Stimulated activated CD4-positive, alpha-beta T cell treated with anti-CD3 and anti-CD28 coated beads, Interleukin-1b, Interleukin-23, amount 100 ng/mL, for 4 hours (primary cell): ENCODE data around the gene RAET1G.
"Not testable (repeated sequence)": the region's sequence is repeated elsewhere in the genome, so short reads cannot be mapped to it uniquely, and the experiment has no call there.

Source experiments
- DNase-seq, 2 donors: peaks; one replicate each; pipeline ENCODE4 v3.0.0-alpha.2; 2020; ENCODE audit warnings: low read depth in 2 of 2

Gene RAET1G

DNA sequence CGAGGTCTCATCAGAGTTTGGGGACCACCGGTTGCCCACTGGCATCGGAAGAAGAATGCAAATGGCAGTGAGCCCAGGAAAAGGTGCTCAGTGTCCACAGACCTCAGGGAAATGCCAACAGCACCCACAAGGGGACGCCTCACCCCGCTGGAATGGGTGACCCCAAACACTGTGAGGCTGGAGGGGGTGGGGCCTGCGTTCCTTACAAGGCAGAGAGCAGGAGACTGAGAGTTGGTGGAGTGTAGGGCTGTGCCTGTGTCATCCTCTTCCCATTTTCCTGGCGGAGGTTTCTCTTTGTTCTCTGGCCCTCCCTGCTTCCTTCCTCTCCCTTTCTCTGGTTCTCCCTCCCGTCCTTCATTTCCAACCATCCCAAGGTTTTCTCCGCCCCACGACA, 31.0 kb upstream of the RAET1G start:
- DNase-seq = not testable (repeated sequence)

DNA sequence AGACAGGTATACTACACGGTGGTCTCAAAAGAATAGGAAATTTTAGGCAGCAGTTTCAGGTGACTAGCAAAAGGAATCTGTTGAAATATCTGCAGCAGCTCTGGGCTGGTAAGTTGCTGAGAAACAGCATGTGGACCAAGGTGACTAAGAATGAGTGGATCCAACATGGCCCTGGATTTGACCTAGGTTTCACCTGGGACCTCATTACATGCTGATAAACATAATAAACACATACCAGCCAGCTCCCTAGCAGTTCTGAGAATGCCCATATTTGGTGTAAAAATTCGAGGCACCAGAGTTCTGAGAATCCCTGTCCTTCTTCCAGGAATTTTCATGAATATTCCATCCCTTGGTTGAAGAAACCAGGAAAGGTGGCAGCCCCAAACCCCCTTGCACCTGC, 30.5 kb upstream of the RAET1G start:
- DNase-seq = not testable (repeated sequence)

DNA sequence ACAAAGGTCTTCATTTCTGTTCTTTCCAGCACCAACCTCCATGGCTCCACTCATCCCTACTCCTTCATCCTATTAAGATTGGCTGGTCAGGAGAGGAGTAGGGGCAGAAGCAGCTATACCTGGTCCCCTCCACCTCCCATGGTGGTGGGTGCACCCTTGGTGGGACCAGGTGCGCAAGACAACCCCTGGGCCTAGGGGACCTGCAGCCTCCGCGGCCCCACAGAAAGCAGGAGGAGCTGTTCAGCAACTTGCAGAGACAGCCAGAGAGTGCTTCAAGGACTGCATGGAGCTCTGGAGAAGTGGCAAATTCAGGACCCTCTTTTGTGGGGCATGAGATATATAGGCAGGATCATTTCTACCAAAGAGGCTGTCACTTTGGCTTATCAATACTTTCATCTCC, 28.7 kb upstream of the RAET1G start:
- no peak for DNase-seq

DNA sequence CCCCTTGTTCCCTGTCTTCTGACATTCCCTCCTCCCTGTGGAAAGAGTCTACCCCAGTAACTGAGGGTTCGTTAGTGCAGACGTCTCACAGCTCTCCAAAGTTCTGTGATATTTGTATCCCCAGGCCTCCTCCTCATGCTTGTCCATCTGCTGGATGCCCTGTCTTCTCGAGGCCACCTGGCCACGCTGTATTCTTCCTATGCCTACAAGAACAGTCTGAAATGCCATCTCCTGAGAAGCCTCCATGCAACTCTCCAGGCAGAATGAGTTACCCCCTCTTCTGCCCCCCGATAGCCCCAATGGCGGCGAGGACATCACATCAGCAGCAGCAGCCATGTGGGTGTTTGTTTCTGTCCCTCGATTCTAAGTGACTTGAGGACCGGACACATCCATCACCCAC, 28.2 kb upstream of the RAET1G start:
- DNase-seq = no peak

DNA sequence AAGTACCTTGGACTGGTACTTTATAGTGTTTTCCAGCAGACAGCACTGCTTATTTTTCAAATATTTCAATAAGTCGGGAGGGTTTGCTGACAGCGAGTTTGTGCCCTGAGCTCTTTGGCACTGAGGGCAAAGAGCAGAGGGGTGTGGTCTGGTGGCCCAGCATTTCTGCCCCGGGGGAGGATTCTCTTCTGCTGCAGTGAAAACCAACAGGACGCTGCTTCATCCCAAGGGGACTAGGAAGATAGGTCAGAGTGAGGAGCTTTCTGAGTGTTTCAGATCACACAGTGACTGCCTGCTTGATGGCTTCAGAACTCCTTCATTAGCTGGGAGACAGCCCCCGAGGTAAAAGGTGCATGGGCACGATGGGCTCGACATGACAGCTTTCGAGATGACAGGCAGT, 27.5 kb upstream of the RAET1G start:
- DNase-seq = no peak

DNA sequence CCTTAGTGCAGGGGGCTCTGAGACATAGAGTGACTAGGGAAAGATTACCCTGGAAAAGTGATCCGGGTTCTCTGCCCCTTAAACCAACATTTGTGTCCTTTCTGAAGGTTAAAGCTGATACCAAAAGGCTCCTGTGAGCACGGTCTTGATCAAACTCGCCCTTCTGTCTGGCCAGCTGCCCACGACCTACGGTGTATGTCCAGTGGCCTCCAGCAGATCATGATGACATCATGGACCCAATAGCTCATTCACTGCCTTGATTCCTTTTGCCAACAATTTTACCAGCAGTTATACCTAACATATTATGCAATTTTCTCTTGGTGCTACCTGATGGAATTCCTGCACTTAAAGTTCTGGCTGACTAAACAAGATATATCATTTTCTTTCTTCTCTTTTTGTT, 25.7 kb upstream of the RAET1G start:
- DNase-seq = no peak

DNA sequence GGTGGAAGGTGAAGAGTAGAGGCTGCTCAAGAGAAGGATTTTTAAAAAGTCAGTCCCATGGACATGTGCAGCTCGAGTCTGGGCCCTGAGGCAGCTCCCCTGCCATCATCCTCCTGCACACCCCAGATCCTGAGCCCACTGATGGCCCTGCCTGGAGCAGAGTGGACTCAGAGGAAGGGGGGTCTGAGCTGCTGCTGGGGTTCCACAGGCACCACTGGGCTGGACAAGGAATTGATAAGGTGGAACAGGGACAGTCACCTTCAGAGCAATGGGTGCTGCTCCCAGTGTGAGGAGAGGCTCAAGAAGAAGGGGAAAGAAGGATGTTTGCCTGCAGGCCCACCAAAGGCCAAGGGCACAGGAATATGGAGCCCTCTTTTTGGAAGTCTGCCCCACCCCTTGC, 25.1 kb upstream of the RAET1G start:
- DNase-seq = no peak

DNA sequence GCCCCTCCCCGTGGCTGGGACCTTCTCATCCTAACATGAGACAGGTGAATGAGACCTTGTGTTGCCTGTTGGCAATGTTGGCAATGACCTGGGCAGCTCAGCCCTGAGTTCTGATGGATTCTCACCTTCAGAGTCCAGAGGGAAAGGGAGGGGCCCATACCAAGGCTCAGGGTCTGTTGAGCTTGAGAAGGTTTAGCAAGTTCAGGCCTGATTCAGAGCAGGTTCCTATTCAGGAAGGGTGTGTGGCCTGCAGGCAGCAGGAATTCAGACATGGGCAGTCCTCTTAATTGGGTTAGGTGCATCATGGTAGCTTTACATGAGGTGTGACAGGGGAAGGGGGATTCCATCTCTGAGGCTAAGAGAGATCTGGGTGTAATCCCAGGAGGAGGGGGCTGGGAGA, 24.6 kb upstream of the RAET1G start:
- not testable (repeated sequence) for DNase-seq

DNA sequence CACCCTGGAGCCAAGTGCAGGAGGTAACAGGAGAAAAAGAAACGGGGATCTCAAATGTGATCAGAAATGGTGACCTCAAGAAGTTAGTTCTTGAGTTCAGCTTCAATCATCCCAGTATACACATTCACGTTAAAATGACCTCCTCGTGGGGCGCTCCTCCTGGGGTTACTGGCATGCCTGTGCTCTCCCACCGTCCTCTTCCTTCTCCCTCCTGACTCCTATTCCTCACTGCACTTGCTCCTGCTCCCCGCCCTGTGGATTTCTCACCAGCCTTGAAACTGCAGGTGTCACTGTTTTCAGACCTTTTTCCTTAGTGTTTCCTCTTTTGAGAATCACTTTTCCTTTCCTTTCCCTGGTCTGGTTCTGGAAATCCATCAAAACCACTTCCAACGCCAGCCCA, 23.7 kb upstream of the RAET1G start:
- not testable (repeated sequence) for DNase-seq

DNA sequence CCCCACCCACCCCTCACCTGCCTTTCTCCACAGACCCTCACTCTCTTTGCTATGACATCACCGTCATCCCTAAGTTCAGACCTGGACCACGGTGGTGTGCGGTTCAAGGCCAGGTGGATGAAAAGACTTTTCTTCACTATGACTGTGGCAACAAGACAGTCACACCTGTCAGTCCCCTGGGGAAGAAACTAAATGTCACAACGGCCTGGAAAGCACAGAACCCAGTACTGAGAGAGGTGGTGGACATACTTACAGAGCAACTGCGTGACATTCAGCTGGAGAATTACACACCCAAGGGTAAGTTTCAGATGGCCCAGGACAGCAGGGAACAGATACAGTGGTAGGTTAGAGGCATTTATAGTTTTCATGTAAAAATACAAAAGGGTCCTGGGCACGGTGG, 22.4 kb upstream of the RAET1G start:
- DNase-seq = not testable (repeated sequence)

DNA sequence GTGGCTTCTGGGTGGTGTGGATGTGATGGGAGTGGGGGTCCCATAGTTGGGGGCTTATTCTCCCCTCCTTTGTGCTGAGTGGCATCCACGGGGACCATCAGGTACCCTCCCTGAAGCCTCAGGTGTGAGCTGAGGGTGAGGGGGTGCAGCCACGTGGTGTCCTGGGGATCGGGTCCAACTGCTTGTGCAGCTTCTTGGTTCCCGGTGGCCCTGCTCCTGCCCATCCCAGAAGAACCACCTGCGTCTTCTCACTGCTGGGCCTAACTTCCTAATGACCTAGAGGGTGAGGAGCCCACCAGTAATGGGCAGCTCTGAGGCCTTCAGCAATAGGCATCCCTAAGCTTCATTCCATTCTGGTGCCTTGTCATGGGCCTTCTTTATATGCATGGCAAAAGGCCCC, 20.4 kb upstream of the RAET1G start:
- DNase-seq = not testable (repeated sequence)

DNA sequence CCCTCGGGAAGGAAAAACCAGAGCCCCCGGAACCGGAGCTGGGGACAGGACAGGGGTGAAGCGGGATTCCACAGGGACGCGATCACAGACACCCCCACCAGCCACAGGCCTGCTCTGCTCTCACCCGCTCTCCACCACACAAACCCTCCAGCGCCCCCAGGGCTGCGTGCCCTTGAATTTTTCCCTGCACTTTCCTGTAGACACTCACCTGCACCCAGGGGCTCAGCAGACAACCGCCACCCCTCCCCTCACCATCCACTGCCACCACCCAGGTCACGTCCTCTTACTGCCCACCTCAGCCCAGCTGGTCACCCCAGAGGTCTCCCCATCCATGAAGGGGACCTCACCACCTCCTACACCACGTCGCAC, 19.5 kb upstream of the RAET1G start:
- DNase-seq = no peak

DNA sequence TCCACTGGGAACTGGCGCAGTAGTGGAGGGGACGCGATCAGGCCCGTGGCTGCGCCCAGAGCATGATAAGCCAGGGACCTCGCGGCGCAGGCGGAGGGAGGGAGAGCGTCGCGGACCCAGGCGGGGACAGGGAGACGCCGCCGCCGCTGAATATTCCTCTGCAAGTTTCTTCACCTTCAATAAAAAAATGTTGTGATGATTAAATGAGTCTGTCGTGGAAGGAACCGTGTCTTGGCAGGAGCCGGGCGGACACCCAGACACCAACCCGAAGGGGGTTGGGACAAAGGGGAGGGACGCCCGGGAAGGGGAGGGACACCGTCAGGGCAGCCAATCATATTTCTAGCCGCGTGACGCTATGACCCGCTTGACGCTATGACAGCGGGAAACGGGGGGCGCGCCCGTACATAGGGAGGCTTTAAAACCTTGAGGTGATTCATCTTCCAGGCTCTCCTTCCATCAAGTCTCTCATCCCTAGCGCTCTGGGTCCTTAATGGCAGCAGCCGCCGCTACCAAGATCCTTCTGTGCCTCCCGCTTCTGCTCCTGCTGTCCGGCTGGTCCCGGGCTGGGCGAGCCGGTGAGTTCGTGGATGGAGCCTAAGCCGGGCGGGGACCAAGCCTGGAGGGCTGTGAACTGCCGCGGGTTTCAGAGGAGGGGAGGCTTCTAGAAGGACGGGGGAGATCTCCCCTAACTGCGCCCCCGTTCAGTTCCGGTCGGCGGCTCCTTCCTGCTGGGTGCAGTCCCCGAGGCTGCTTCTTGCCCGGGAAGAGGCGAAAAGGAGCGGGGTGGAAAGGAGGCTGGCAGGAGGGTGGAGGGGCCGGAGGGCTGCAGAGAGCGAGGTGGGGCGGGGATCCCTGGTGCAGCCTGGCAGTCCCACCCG, 18.9 kb upstream of the RAET1G start, which contains the start of gene ULBP2:
Gene ULBP2 (plus strand): TSS at position 432 of the 878 bp plus-strand sequence. CDS start 59 bp downstream, at position 491.
- peak; percentile 76 to 86 for DNase-seq

DNA sequence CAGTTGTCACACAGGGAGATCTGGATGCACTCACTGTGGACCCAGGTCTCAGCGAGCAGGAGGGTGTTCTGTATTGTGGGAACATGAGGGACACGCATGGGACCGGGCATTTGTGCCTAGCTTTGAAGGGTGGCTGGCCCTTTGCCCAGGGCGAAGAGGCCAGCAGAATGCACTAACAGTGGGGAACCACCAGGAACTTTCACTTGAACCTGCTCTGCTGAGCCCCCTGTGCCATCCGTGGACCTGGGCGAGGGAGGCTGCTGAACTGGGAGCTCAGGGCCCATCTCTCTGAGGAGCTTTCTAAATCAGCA, 17.7 kb upstream of the RAET1G start:
- DNase-seq = no peak

DNA sequence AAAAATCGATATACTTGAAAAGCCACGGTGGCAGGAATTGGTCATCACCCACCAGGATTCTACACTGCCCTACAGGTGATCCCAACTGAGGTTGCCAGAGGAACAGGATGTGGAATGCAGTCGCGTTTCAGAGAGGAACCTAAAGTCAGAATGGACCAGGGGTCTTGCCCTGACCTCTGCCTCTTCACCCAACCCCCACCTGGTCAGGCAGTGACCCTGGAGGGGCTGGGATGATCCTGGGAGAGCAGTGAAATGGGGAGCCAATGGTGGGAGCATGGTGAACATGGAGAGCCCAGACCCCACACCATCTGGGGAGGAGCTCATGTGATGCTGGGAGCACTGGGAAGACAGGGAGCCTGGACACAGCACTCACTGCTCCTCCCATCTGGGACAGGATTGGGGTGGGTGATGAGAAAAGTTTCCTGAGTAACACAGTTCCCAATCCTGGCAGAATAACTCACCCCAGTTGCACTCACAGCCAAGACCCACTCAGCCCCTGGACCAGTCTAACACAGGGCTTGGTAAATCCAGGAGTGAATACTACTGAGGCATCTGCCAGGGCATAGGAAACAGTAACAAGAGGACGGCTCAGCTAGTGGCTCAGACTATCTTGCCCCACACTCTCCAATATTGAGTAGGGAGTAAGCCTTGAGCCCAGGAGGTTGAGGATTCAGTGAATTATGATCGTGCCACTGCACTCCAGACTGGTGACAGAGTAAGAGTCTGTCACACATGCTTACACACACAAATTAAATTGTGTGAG, 17.2 kb upstream of the RAET1G start:
- no peak for DNase-seq

DNA sequence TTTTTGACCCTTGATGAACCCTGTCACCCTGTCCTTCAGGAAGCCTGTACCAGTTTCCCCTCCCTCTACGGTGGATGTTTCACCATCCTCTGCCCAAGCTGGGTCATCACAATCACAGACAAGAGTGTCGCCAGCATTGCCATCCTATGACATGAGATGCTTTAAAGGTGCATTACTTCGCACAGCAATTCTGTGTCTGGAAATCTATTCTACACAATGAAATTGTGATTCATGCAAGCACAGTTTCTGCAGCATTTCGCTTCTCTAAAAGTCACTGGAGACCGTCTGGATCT, 16.4 kb upstream of the RAET1G start:
- DNase-seq = no peak

DNA sequence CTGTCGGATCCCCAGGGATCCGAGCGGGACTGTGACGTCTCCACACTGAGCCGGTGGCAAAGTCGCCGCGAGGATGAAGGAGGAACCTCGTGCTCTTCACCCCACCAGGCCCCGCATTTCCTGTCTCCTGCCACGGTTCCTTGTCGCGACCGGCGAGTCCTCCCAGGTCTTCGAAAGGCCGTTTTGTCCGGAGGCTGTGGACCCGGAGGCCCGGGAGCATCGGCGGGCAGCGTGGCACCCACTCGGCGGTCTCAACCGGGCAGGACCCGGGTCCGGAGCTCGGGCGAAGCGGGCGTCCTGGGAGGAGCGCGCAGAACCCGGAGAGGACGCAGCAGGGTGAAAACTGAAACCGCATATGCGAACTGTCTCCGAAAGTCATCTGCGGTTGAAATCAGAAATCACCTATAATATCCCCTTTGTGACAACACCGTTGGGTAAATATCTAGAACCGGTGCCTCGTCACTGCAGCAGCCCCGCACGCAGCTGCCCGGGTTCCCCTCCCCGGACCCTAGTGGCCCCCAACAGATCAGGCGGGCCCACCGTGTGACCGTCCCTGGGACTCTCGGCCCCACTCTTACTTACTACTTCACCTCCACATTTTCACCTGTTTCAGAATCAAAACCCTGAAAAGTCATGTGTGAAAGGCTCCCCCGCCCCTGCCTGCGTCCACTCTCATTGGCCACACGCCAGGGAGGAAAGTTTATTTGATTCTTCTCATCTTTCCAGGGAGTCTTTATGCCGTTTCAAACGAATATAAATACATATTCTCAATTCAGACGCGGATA, 15.8 kb upstream of the RAET1G start:
- peak in 1 of 2 donors; percentile 21 for DNase-seq

DNA sequence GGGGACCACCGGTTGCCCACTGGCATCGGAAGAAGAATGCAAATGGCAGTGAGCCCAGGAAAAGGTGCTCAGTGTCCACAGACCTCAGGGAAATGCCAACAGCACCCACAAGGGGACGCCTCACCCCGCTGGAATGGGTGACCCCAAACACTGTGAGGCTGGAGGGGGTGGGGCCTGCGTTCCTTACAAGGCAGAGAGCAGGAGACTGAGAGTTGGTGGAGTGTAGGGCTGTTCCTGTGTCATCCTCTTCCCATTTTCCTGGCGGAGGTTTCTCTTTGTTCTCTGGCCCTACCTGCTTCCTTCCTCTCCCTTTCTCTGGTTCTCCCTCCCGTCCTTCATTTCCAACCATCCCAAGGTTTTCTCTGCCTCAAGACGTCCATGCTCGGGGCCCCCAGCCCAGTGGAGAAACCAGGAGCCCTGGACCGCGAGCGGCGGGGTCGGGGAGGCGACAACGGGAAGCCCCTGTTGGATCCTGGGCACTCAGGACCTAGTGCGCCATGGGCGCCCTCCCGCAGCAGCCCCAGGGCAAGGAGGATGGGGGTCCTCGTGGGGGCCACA, 15.2 kb upstream of the RAET1G start:
- DNase-seq = not testable (repeated sequence)

DNA sequence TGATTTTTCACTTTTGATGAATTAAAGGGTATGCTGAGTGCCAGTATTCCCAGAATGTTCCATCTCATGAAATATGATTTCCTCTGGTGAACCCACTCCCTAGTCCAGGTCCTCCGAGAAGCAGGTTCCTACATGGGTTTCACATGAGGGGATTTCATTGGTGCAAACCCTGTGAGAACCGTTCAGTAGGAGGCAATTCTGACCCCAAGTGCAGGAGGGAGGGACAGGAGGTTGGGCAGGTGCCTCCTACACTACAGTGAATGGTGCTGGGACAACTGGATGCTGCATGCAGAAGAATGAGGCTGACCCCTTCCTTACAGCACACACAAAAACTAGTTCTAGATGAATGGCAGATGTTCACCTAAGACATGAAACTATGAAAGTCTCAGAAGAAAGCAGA, 13.8 kb upstream of the RAET1G start:
- no peak for DNase-seq

DNA sequence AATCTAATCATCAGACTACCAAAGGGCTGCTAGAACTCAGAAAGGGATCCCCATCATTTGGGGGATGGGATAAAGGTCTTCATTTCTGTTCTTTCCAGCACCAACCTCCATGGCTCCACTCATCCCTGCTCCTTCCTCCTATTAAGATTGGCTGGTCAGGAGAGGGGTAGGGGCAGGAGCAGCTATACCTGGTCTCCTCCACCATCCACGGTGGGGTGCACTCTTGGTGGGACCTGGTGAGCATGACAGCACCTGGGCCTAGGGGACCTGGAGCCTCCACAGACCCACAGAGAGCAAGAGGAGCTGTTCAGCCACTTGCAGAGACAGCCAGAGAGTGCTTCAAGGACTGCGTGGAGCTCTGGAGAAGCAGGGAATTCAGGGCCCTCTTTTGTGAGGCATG, 12.7 kb upstream of the RAET1G start:
- no peak for DNase-seq

DNA sequence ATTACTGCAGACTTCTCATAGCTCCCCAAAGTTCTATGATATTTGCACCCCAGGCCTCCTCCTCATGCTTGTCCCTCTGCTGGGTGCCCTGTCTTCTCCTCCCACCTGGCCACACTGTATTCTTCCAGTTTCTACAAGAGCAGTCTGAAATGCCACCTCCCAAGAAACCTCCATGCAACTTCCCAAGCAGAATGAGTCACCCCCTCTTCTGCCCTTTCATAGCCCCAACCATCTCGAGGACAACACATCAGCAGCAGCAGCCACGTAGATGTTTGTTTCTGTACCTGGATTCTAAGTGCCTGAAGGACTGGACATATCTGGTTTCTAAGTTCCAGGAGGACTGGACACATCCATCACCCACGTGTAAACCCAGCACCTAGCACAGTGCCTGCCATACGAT, 12.3 kb upstream of the RAET1G start:
- DNase-seq = no peak
